Ectodermal cell (in vitro differentiated cells): Measurements from ENCODE around the gene PYGB.

Experiments
- H3K27ac ChIP-seq: 2 replicates; pipeline ENCODE4 v1.7.0; 2013; ENCODE audit warnings: mild to moderate bottlenecking, low read depth, low read length; ENCODE audit not compliant: insufficient read depth, poor library complexity, severe bottlenecking
- H3K27me3 ChIP-seq: 2 replicates; pipeline ENCODE4 v1.7.0; 2013; ENCODE audit warnings: mild to moderate bottlenecking, low read length; ENCODE audit not compliant: insufficient read depth, control insufficient read depth, poor library complexity, severe bottlenecking
- H3K36me3 ChIP-seq: one replicate; pipeline ENCODE4 v1.7.0; 2013; ENCODE audit warnings: low read length; ENCODE audit not compliant: control insufficient read depth, insufficient read depth
- H3K4me1 ChIP-seq: one replicate; pipeline ENCODE4 v1.7.0; 2013; ENCODE audit warnings: low read length; ENCODE audit not compliant: control insufficient read depth, insufficient read depth
- H3K4me3 ChIP-seq: 2 replicates; pipeline ENCODE4 v1.7.0; 2013; ENCODE audit warnings: low read depth, low read length, control low read depth; ENCODE audit not compliant: insufficient read depth
- H3K9me3 ChIP-seq: 2 replicates; pipeline ENCODE4 v1.7.0; 2013; ENCODE audit warnings: mild to moderate bottlenecking, low read length, moderate library complexity; ENCODE audit not compliant: control insufficient read depth
- WGBS, 2 experiments: methylation state at CpG; one replicate each; pipeline ENCODE4 v1.1.7; 2013; ENCODE audit warnings: missing lambda C conversion rate in 2 of 2; 5-methylcytosine and 5-hydroxymethylcytosine counted together

The PYGB gene

GRCh38 chr20:25216199-25216945 is 31.5 kb upstream of the PYGB start:
- Histone ChIP-seq H3K27ac (no peak overlapping the region), H3K27me3 (no peaks in the 10 kb centered on the region), H3K9me3 (no peaks in the 10 kb centered on the region), H3K4me3 (no peak overlapping the region), H3K36me3 (peaks cover 3% of the 10 kb centered on the region), H3K4me1 (no peaks in the 10 kb centered on the region)
- WGBS, 2 experiments, result 95 to 96% methylated on average over 16 of the region's 16 CpGs

- peaks cover 3% of the 10 kb centered on the region for H3K36me3 ChIP-seq
- 90 to 92% methylated on average over 21 of the region's 21 CpGs for WGBS, 2 experiments
Measured at GRCh38 chr20:25217161-25218108, 30.4 kb upstream of the PYGB start.

DNA sequence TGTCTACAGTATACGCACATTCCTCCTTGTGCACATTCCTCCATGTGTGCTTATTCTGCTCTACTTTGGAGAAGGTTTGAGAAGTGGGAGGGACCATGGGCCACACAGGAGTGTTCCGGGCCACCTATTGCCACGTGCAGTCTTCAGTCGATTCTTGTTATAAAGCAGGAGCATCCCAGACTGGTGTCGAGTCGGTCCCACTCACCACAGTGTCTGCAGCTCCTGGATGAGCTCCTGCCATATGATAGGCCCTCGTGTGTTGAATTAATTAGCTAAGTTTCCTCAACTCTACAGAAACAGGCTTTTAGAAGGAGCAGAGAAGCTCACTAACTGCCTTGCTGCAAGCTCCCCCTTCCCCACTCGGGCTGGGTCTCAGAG is 29.8 kb upstream of the PYGB start:
- whole genome bisulfite sequencing, 2 experiments, result 93 to 95% methylated on average over 8 of the region's 8 CpGs
- Histone ChIP-seq H3K27me3 (no peaks in the 10 kb centered on the region), H3K4me1 (peaks cover 2% of the 10 kb centered on the region), H3K9me3 (no peaks in the 10 kb centered on the region), H3K36me3 (peaks cover 3% of the 10 kb centered on the region), H3K4me3 (no peak overlapping the region), H3K27ac (no peak overlapping the region)

More at GRCh38 chr20:25217161-25218108, 30.4 kb upstream of the PYGB start:
- Histone ChIP-seq H3K9me3 (no peaks in the 10 kb centered on the region), H3K27me3 (no peaks in the 10 kb centered on the region), H3K4me1 (no peaks in the 10 kb centered on the region), H3K27ac (no peak overlapping the region), H3K4me3 (no peak overlapping the region)

GRCh38 chr20:25218492-25218891 is 29.4 kb upstream of the PYGB start:
- Histone ChIP-seq H3K36me3 (peaks cover 3% of the 10 kb centered on the region), H3K4me1 (peaks cover 6% of the 10 kb centered on the region), H3K4me3 (no peak overlapping the region), H3K27me3 (no peaks in the 10 kb centered on the region), H3K27ac (no peak overlapping the region), H3K9me3 (no peaks in the 10 kb centered on the region)
- 94 to 95% methylated on average over 12 of the region's 12 CpGs for WGBS, 2 experiments

DNA sequence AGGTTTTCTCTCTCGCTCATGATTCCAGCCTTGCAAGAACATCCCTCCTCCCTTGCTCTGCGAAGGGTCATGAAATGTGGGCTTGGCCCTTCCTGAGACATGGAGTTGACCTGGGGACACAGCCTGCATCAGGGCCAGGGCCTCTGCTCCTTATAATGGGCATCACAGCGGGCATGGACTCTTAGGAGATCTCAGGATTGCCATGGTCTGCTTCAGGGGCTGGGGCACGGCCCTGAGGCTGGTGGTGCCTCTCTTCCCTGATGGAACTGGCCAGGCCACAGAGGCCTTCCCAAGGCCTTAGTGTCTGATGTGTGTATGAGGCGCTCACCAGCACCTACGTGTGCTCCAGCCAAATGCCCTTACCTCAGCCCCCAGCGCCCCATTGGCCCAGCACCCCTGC is 28.5 kb upstream of the PYGB start:
- Histone ChIP-seq H3K9me3 (no peaks in the 10 kb centered on the region), H3K36me3 (no peaks in the 10 kb centered on the region), H3K4me3 (no peak overlapping the region), H3K27ac (no peak overlapping the region), H3K4me1 (peaks cover 7% of the 10 kb centered on the region), H3K27me3 (no peaks in the 10 kb centered on the region)
- 94 to 96% methylated on average over 7 of the region's 7 CpGs for WGBS, 2 experiments

GRCh38 chr20:25220021-25220730 is 27.7 kb upstream of the PYGB start:
- 85 to 89% methylated on average over 16 of the region's 16 CpGs for WGBS, 2 experiments
- no peaks in the 10 kb centered on the region for H3K27me3 ChIP-seq
- H3K36me3 ChIP-seq, result no peaks in the 10 kb centered on the region

DNA sequence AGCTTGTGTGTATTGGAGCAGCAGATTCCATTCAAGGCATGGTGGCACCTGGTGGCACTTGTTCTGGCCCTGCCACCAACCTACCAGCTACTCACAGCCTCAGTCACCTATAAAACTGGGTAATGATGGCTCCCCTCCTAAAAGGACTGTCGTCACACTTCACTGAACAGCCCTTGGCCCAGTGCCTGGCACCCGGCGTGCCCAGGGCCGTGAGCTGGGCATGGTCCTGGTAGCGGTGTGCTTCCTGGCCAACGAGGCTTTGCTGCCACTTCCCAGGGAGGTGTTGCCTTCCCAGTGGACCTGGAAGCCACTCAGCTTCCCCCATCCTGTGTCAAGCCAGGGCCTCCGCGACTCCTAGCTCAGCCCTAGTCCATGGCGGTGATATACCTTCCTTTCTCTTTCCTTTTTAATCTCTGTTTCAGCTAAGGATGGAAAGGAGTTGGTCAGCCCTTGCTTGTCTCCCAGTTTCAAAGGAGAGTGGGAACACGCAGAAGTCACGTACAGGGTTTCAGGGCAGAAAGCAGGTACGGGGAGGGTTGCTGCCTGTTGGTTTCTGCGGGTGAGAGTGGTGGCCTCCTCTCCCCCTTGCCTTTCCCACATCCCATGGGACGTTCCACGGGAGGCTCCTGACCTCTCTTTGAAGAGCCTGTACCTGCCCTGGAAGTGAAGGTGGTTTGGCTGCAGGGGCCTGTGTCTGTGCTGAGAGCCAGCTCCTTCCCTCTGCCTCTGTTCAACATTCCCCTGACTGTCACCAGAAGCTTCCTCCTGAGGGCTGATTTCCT is 26.9 kb upstream of the PYGB start:
- no peak overlapping the region for H3K27ac ChIP-seq
- no peaks in the 10 kb centered on the region for H3K36me3 ChIP-seq
- 95 to 97% methylated on average over 15 of the region's 15 CpGs for WGBS, 2 experiments
- H3K4me3 ChIP-seq, result no peak overlapping the region
- H3K27me3 ChIP-seq, result no peaks in the 10 kb centered on the region
- peaks cover 7% of the 10 kb centered on the region for H3K4me1 ChIP-seq
- H3K9me3 ChIP-seq, result no peaks in the 10 kb centered on the region

More at GRCh38 chr20:25220021-25220730, 27.7 kb upstream of the PYGB start:
- H3K4me3 ChIP-seq, result no peak overlapping the region
- H3K9me3 ChIP-seq, result no peaks in the 10 kb centered on the region
- H3K27ac ChIP-seq, result no peak overlapping the region
- H3K4me1 ChIP-seq, result peaks cover 7% of the 10 kb centered on the region

DNA sequence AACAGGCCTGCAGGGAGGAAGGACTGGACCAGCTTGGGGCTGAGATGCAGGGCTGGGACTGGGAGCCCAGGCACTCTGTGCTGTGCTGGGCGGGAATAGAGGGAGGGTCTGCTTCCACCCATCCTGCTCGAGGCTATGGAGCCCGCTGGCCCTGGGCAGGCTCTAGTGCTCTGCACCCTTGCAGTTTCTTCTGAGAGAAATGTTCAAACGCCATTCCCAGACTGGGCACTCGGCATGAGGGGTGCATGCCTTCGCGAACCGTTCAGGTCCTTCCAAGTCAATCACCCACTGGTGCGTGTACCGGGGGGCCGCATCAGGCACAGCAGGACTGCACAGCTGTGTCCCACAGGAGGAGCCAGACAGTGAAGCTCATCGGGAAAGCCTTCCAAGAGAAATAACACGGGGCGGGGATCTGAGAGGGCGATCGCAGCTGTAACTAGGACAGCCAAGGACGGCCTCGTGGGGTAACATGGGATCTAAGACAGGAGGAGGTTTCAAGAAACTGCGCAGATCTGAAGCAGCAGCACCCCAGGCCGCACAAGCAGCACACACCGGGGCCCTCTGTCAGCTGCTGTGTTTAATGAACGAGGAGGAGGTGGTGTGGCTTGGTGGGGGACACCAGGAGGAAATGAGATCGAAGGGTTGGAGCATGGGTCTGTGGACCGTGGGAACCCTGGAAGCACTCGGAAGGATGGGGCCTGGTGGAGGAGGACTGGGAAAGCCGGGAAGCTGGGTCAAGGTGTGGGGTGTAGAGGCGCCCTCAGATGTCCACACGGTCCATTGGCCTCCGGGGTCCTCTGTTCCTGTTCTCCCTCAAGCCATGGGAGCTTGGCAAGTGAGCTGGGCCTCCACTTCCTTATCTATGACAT is 26.1 kb upstream of the PYGB start:
- no peaks in the 10 kb centered on the region for H3K27me3 ChIP-seq
- no peak overlapping the region for H3K27ac ChIP-seq
- no peak overlapping the region for H3K4me3 ChIP-seq
- WGBS, 2 experiments, result 93 to 94% methylated on average over 29 of the region's 29 CpGs
- H3K36me3 ChIP-seq, result no peaks in the 10 kb centered on the region
- peaks cover 9% of the 10 kb centered on the region for H3K4me1 ChIP-seq
- no peaks in the 10 kb centered on the region for H3K9me3 ChIP-seq
